GM18870 (cell line): ENCODE data around the gene ADAM22.

Experiments used
- ATAC-seq: cut with Tn5 transposase; IDR thresholded peaks from one replicate; pipeline ENCODE4 v1.9.1; 2021; ENCODE audit warnings: moderate library complexity; ENCODE audit not compliant: unreplicated experiment

Gene ADAM22

GRCh38 chr7:88034083-88034695, 100.1 kb downstream of the ADAM22 start:
- ATAC-seq, result no peak

GRCh38 chr7:88037050-88037449, 103.0 kb downstream of the ADAM22 start:
- ATAC-seq, result no peak

- ATAC-seq, result no peak
Observed at GRCh38 chr7:88040694-88041093, 106.6 kb downstream of the ADAM22 start.

GRCh38 chr7:88041583-88041982, 107.5 kb downstream of the ADAM22 start:
- no peak for ATAC-seq

- ATAC-seq, result peak; percentile 49
Observed at GRCh38 chr7:88042157-88042556, 108.1 kb downstream of the ADAM22 start.

GRCh38 chr7:88042803-88043202, 108.8 kb downstream of the ADAM22 start:
- no peak for ATAC-seq

- no peak for ATAC-seq
Observed at GRCh38 chr7:88044069-88044468, 110.0 kb downstream of the ADAM22 start.

- no peak for ATAC-seq
Observed at GRCh38 chr7:88046839-88047573, 113.0 kb downstream of the ADAM22 start.

GRCh38 chr7:88057655-88058054, 123.6 kb downstream of the ADAM22 start:
- no peak for ATAC-seq

GRCh38 chr7:88062238-88062637, 128.2 kb downstream of the ADAM22 start:
- ATAC-seq, result no peak

- ATAC-seq, result no peak
Observed at GRCh38 chr7:88069093-88069492, 135.0 kb downstream of the ADAM22 start.

GRCh38 chr7:88071994-88072714, 138.1 kb downstream of the ADAM22 start:
- ATAC-seq, result peak; percentile 90

GRCh38 chr7:88072715-88073055, 138.6 kb downstream of the ADAM22 start:
- ATAC-seq, result peak; percentile 20

GRCh38 chr7:88073626-88074025, 139.6 kb downstream of the ADAM22 start:
- ATAC-seq, result no peak

- ATAC-seq, result no peak
Observed at GRCh38 chr7:88075216-88075615, 141.2 kb downstream of the ADAM22 start.

- ATAC-seq, result no peak
Observed at GRCh38 chr7:88083883-88084282, 149.8 kb downstream of the ADAM22 start.

- ATAC-seq, result no peak
Observed at GRCh38 chr7:88089561-88089960, 155.5 kb downstream of the ADAM22 start.

- ATAC-seq, result no peak
Observed at GRCh38 chr7:88090240-88090639, 156.2 kb downstream of the ADAM22 start.

GRCh38 chr7:88090671-88091070, 156.6 kb downstream of the ADAM22 start:
- ATAC-seq, result no peak

GRCh38 chr7:88091988-88092675, 158.1 kb downstream of the ADAM22 start:
- ATAC-seq, result no peak

- no peak for ATAC-seq
Observed at GRCh38 chr7:88092676-88092999, 158.6 kb downstream of the ADAM22 start.

- no peak for ATAC-seq
Observed at GRCh38 chr7:88101769-88102168, 167.7 kb downstream of the ADAM22 start.
